Smooth muscle cell (in vitro differentiated cells): ENCODE results near the gene LPP. TPM values are rescaled to one million over a fixed set of nuclear protein-coding genes. Genes with fewer than 3 reads are reported as not detected.
A peak's percentile ranks its signal among the peaks of the same experiment; 100 is the strongest.

Source experiments
- DNase-seq: peaks from one replicate; lab custom pipeline; 2025; ENCODE audit not compliant: unreplicated experiment; lab: John Stamatoyannopoulos, UW
- H2AFZ ChIP-seq: fragments of 200-600 bp; sonication (generic); 2 replicates; pipeline ENCODE4 v1.6.0; 2016; ENCODE audit warnings: antibody characterized with exemption, low read depth, mild to moderate bottlenecking
- H3F3A ChIP-seq: fragments of 200-600 bp; sonication (generic); 2 replicates; pipeline ENCODE4 v1.6.0; 2017; ENCODE audit warnings: antibody characterized with exemption, low read depth
- H3K27ac ChIP-seq: fragments of 200-600 bp; sonication (generic); 2 replicates; pipeline ENCODE4 v1.5.1; 2016; ENCODE audit warnings: low read depth, mild to moderate bottlenecking
- H3K27me3 ChIP-seq: fragments of 200-600 bp; sonication (generic); 2 replicates; pipeline ENCODE4 v1.6.1; 2016; ENCODE audit warnings: low read depth, mild to moderate bottlenecking
- H3K36me3 ChIP-seq: fragments of 200-600 bp; sonication (generic); 2 replicates; pipeline ENCODE4 v1.5.1; 2016; ENCODE audit warnings: low read depth
- H3K4me1 ChIP-seq: fragments of 200-600 bp; sonication (generic); 2 replicates; pipeline ENCODE4 v1.5.1; 2016; ENCODE audit warnings: low read depth
- H3K4me2 ChIP-seq: fragments of 200-600 bp; sonication (generic); 2 replicates; pipeline ENCODE4 v1.6.0; 2016; ENCODE audit warnings: mild to moderate bottlenecking
- H3K4me3 ChIP-seq: fragments of 200-600 bp; sonication (generic); 2 replicates; pipeline ENCODE4 v1.5.1; 2016; ENCODE audit warnings: mild to moderate bottlenecking
- H3K79me2 ChIP-seq: fragments of 200-600 bp; sonication (generic); 2 replicates; pipeline ENCODE4 v1.6.0; 2016; ENCODE audit warnings: low read depth, mild to moderate bottlenecking
- H3K9ac ChIP-seq: fragments of 200-600 bp; sonication (generic); 2 replicates; pipeline ENCODE4 v1.6.0; 2016; ENCODE audit warnings: low read depth
- H3K9me3 ChIP-seq: fragments of 200-600 bp; sonication (generic); replicated peaks from 2 replicates; pipeline ENCODE4 v1.5.1; 2016; ENCODE audit warnings: low read depth
- H4K20me1 ChIP-seq: fragments of 200-600 bp; sonication (generic); 2 replicates; pipeline ENCODE4 v1.6.0; 2016; ENCODE audit warnings: low read depth
- CTCF ChIP-seq: fragments of 200-600 bp; sonication (generic); IDR thresholded peaks from 2 replicates; pipeline ENCODE4 v1.5.1; 2017; ENCODE audit warnings: borderline replicate concordance, mild to moderate bottlenecking, antibody characterized with exemption; ENCODE audit not compliant: insufficient read depth, poor library complexity, severe bottlenecking
- WGBS: methylation state at CpG from one replicate; pipeline ENCODE4 v1.1.7; 2016; ENCODE audit warnings: low lambda C conversion rate; 5-methylcytosine and 5-hydroxymethylcytosine counted together
- polyA plus RNA-seq: library from polyadenylated mRNA; unstranded; fragments of >200 nt; fragmentation: Nextera tagmentation; extraction: Ambion mirVana; gene quantifications from 2 replicates; pipeline ENCODE4 v1.2.1, GENCODE V29; 2016
- total RNA-seq: library from RNA; depleted of rRNA; stranded (reverse); fragments of >200 nt; gene quantifications from 2 replicates; pipeline ENCODE4 v1.2.3, GENCODE V29; 2014

LPP gene
- total and polyA plus RNA-seq, 2 experiments from 2014 or later = 42.3 to 128 TPM

- Histone ChIP-seq H3F3A (no peaks in the 10 kb centered on the region), H3K79me2 (peaks cover 8% of the 10 kb centered on the region), H3K9me3 (no peaks in the 10 kb centered on the region), H4K20me1 (peaks cover 23% of the 10 kb centered on the region), H3K27ac (no peak overlapping the region), H3K4me1 (no peaks in the 10 kb centered on the region), H3K27me3 (no peaks in the 10 kb centered on the region), H3K4me3 (no peak overlapping the region), H3K36me3 (no peaks in the 10 kb centered on the region), H3K9ac (no peak overlapping the region), H2AFZ (no peak overlapping the region), H3K4me2 (no peak overlapping the region)
- 92% methylated on average over 1 of the region's 1 CpG for WGBS
- no peak for DNase-seq
- no peak for TF ChIP-seq CTCF
Observed at GRCh38 chr3:188729422-188729821, 575.5 kb downstream of the LPP start.

GRCh38 chr3:188734395-188734794 is 580.4 kb downstream of the LPP start:
- H3K9ac ChIP-seq = no peak overlapping the region
- 80% methylated on average over 1 of the region's 1 CpG for WGBS
- H4K20me1 ChIP-seq = peaks cover 24% of the 10 kb centered on the region
- TF ChIP-seq CTCF = no peak
- no peak overlapping the region for H3K4me3 ChIP-seq
- no peak overlapping the region for H3K4me2 ChIP-seq
- H3K79me2 ChIP-seq = no peaks in the 10 kb centered on the region
- no peaks in the 10 kb centered on the region for H3F3A ChIP-seq
- no peaks in the 10 kb centered on the region for H3K9me3 ChIP-seq
- no peak overlapping the region for H3K27ac ChIP-seq
- H3K4me1 ChIP-seq = no peaks in the 10 kb centered on the region
- H3K36me3 ChIP-seq = no peaks in the 10 kb centered on the region
- no peak overlapping the region for H2AFZ ChIP-seq
- no peak for DNase-seq
- H3K27me3 ChIP-seq = no peaks in the 10 kb centered on the region

DNA sequence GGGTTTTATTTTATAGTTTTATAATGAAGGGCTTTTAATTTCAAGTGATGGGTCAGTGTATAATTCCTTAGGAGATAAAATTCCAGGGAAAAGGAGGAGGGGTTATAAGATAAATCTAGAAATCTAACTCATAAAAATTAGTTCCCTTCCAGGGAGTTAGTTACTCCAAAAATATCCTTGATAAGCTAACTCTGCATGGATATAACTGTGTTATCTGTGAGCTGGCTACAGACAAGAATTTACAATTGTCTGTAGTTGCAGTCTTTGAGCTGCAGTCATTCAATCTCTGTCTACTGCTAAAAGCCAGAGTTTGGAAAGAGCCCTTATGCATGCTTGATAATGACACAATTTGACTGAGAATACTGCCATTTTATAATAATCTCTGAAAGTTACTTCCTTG is 585.6 kb downstream of the LPP start:
- Histone ChIP-seq H3K27me3 (no peaks in the 10 kb centered on the region), H3K79me2 (peaks cover 16% of the 10 kb centered on the region), H3K36me3 (no peaks in the 10 kb centered on the region), H3K4me2 (peak overlapping the region; percentile 36), H3K4me3 (no peak overlapping the region), H4K20me1 (peaks cover 22% of the 10 kb centered on the region), H3K9me3 (no peaks in the 10 kb centered on the region), H3K27ac (no peak overlapping the region), H3K9ac (no peak overlapping the region), H2AFZ (no peak overlapping the region), H3F3A (no peaks in the 10 kb centered on the region), H3K4me1 (no peaks in the 10 kb centered on the region)
- no peak for DNase-seq
- no peak for TF ChIP-seq CTCF

GRCh38 chr3:188740010-188740409 is 586.1 kb downstream of the LPP start:
- H3K4me1 ChIP-seq = no peaks in the 10 kb centered on the region
- 96% methylated on average over 1 of the region's 1 CpG for WGBS

More at GRCh38 chr3:188740010-188740409, 586.1 kb downstream of the LPP start:
- Histone ChIP-seq H2AFZ (no peak overlapping the region), H3K79me2 (peaks cover 16% of the 10 kb centered on the region), H3K27me3 (no peaks in the 10 kb centered on the region), H3F3A (no peaks in the 10 kb centered on the region), H3K4me3 (no peak overlapping the region), H4K20me1 (peaks cover 18% of the 10 kb centered on the region), H3K27ac (no peak overlapping the region), H3K9ac (no peak overlapping the region), H3K9me3 (no peaks in the 10 kb centered on the region), H3K36me3 (no peaks in the 10 kb centered on the region), H3K4me2 (peak overlapping the region; percentile 36)
- TF ChIP-seq CTCF = no peak
- no peak for DNase-seq
